ENCODE results near the gene DXO.
"Not testable (repeated sequence)": the region's sequence is repeated elsewhere in the genome, so short reads cannot be mapped to it uniquely, and the experiment has no call there.

DXO gene

GRCh38 chr6:31971993-31972708 is at the start of gene DXO:
Gene DXO, minus strand, starts transcription at chr6:31972138. Its CDS starts 463 bp downstream, at chr6:31971675.
- peak; percentile 99 for DNase-seq (ENCODE audit: low spot score)

DNA sequence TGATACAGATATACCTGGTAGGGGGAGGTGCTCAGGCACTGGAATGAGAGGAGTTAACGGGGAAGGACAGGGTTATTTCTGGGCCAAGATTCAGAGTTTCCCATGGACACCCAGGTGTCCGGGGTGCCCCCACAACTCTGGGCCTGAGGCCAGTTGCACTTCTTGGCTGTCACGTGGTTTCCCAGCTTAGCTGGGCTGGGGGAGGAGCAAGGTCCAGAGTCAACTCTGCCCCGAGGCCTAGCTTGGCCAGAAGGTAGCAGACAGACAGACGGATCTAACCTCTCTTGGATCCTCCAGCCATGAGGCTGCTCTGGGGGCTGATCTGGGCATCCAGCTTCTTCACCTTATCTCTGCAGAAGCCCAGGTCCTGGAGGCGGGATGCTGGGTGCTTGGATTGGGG is 42.6 kb upstream of the DXO start, which contains the start of gene C4B:
C4B (plus strand) TSS at position 249 of the 400 bp plus-strand sequence; CDS start at position 300, 51 bp downstream.
- DNase-seq (ENCODE audit: low spot score) = not testable (repeated sequence)

DNA sequence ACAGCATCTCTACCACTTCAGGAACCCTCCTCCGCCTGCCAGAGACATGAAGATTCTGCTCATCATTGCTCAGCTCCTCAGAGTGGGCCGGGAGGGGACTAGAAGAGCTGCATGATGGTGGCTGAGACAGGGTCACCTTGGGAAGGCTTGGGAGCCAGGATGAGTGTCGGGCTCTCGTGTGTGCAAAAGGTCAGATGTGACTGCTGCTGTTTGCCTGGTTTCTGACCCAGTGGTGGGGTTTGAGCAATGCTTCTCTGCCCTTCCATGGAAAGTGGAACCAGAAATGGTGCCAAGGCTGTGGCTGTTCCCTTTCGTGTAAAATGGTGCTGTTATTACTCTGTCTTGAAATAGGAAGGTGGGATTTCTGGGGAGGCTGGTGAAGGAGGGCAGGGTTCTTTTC is 41.8 kb upstream of the DXO start:
- not testable (repeated sequence) for DNase-seq (ENCODE audit: low spot score)

GRCh38 chr6:32012941-32013617 is 41.1 kb upstream of the DXO start:
- DNase-seq (ENCODE audit: low spot score) = not testable (repeated sequence)

DNA sequence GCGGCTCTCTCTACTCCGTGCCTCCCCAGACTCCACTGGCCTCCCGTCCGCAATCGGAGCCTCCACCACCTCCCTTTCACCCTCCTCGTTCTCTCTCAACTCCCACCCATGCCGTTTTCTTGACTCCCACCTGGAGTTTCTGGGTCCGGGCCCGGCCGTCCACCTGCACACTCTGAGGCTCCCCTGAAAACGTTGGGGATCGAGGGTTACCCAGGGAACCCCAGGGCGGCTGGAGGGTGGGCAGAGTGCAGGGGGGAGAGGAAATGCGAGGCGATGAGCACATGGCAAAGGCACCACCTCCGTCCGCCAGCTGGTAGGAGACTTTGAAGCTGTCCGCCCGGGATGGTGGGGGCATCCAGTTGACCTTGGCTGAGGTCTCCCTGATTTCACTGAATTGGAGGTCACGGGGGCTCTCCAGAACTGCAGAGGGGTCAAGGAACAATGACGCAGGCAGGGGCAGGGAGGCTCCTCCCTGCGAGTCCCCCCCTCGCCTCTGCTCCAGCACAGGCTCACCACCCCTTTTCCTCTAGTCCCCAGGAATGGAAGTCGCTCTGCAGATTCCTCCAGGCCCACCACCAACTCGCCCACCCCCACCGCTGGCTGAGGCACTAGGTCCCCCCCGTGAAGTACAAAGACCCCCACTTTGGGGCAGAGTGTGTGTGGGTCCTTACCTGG is 39.1 kb upstream of the DXO start:
- DNase-seq (ENCODE audit: low spot score) = not testable (repeated sequence)

GRCh38 chr6:32009537-32009936 is 37.6 kb upstream of the DXO start:
- DNase-seq (ENCODE audit: low spot score) = not testable (repeated sequence)

DNA sequence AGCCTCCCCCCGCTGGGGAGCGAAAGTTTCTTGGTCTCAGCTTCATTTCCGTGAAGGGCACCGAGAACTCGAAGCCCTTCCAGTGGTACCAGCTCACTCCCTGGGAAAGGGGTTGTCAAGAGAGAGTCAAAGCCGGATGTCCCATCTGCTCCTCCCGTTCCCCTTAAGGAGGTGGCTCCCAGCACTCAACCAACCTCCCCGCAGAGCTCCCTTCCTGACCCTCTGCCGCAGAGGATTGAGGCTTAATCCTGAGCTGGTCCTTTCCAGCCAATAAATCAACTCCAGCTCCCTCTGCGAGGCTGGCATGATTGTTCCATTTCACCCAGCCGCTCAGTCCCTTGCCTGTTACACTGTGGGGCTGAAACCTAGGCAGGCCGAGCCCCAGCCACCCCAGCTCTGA is 36.7 kb upstream of the DXO start:
- DNase-seq (ENCODE audit: low spot score) = not testable (repeated sequence)

GRCh38 chr6:32008037-32008436 is 36.1 kb upstream of the DXO start:
- DNase-seq (ENCODE audit: low spot score) = not testable (repeated sequence)

GRCh38 chr6:32007086-32007485 is 35.1 kb upstream of the DXO start:
- not testable (repeated sequence) for DNase-seq (ENCODE audit: low spot score)

GRCh38 chr6:32005991-32006529 is 34.1 kb upstream of the DXO start:
- DNase-seq (ENCODE audit: low spot score) = not testable (repeated sequence)

GRCh38 chr6:32005538-32005880 is 33.6 kb upstream of the DXO start:
- not testable (repeated sequence) for DNase-seq (ENCODE audit: low spot score)

- not testable (repeated sequence) for DNase-seq (ENCODE audit: low spot score)
Measured at GRCh38 chr6:32004864-32005537, 33.1 kb upstream of the DXO start.

GRCh38 chr6:32004393-32004792 is 32.5 kb upstream of the DXO start:
- DNase-seq (ENCODE audit: low spot score) = not testable (repeated sequence)

DNA sequence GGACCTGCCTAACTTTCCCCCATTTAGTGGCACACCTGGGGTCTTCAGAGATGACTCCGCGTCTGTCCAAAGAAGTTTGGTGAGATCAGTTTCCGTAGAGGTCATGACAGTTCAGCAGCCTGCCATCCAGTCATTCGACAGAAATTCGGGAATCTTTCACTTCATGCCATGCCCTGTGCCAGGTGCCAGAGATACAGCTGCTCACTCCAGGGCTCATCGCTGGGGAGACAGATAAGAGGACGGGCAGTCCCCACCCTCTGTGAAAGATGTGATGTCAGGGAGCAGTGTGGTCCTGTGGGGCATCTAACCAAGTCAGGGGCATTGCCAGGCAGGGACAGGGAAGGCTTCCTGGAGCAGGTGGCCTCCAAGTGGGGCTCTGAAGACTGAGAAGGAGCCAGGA is 31.4 kb upstream of the DXO start:
- not testable (repeated sequence) for DNase-seq (ENCODE audit: low spot score)

DNA sequence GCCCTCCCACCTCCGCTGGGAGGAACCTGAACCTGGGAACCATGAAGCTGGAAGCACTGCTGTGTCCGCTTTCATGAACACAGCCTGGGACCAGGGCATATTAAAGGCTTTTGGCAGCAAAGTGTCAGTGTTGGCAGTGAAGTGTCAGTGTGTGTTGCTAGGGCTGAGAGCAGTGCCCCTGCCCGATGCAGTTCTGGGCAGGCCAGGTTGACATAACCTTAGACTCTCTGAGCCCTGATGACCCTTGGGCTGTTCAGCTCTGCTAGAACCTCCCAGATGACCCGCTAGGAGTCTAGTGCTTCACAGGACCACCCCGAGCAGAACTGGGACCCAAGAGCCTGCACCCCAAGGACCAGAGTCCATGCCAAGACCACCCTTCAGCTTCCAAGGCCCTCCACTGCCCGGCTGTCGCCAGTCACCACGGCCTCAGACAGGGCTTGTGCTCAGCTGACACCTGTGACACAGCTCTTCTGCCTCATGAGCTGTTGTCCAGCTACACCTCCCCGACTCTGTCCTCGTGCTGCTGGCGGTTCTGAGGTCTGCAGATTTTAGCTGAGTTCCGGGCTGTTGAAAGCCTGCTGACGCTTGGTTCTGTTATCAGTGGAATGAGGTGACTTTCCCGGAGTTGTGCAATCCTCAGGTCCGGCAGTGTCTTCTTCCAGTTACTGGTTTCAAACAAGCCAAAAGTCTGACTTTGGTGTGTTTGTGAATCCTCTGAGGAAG is 30.8 kb upstream of the DXO start:
- not testable (repeated sequence) for DNase-seq (ENCODE audit: low spot score)

DNA sequence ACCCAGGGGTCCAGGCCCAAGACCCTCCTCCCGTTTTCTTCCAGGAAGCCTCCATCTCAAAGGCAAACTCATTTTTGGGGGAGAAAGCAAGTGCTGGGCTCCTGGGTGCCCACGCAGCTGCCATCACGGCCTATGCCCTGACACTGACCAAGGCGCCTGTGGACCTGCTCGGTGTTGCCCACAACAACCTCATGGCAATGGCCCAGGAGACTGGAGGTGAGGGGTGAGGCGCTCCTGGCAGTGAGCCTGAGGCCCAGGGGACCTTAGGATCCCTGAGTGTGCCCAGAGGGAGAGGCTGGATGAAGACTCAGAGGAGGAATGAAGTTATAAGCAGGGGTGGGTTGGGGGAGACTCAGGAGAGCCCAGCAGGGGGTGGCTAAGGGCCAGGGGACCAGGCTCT is 24.4 kb upstream of the DXO start:
- not testable (repeated sequence) for DNase-seq (ENCODE audit: low spot score)

DNA sequence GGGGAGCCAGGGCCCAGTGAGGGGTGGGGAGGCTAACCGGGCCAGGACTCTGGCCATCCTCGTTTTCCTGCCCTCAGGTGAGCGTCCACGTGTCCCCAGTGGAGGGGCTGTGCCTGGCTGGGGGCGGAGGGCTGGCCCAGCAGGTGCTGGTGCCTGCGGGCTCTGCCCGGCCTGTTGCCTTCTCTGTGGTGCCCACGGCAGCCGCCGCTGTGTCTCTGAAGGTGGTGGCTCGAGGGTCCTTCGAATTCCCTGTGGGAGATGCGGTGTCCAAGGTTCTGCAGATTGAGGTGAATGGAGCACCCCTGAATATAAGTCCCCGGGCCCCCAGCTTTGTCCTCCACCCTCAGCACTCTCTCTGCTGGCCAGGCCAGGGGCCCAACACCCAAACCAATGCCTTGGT is 22.5 kb upstream of the DXO start:
- not testable (repeated sequence) for DNase-seq (ENCODE audit: low spot score)

- not testable (repeated sequence) for DNase-seq (ENCODE audit: low spot score)
Measured at GRCh38 chr6:31989363-31989762, 17.4 kb upstream of the DXO start.

DNA sequence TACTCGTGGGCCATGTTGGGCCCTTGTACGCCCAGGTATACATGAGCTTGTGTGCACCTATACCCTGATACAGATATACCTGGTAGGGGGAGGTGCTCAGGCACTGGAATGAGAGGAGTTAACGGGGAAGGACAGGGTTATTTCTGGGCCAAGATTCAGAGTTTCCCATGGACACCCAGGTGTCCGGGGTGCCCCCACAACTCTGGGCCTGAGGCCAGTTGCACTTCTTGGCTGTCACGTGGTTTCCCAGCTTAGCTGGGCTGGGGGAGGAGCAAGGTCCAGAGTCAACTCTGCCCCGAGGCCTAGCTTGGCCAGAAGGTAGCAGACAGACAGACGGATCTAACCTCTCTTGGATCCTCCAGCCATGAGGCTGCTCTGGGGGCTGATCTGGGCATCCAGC is 9.8 kb upstream of the DXO start, which contains the start of gene C4A:
C4A (plus strand) TSS at position 314 of the 400 bp plus-strand sequence; CDS start at position 365, 51 bp downstream.
- not testable (repeated sequence) for DNase-seq (ENCODE audit: low spot score)

DNA sequence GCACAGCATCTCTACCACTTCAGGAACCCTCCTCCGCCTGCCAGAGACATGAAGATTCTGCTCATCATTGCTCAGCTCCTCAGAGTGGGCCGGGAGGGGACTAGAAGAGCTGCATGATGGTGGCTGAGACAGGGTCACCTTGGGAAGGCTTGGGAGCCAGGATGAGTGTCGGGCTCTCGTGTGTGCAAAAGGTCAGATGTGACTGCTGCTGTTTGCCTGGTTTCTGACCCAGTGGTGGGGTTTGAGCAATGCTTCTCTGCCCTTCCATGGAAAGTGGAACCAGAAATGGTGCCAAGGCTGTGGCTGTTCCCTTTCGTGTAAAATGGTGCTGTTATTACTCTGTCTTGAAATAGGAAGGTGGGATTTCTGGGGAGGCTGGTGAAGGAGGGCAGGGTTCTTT is 9.1 kb upstream of the DXO start:
- DNase-seq (ENCODE audit: low spot score) = not testable (repeated sequence)

Measured in iPS-NIHi11 (cell line).